ES-I3 (cell line): ENCODE data around the gene ABHD16B.
"Not testable (repeated sequence)": the region's sequence is repeated elsewhere in the genome, so short reads cannot be mapped to it uniquely, and the experiment has no call there.

Experiments
- H3K36me3 ChIP-seq: 2 replicates; pipeline ENCODE4 v1.6.1; 2013; ENCODE audit warnings: mild to moderate bottlenecking, low read length, control low read depth, moderate library complexity; ENCODE audit not compliant: insufficient read depth
- H3K4me1 ChIP-seq: 2 replicates; pipeline ENCODE4 v1.6.1; 2013; ENCODE audit warnings: mild to moderate bottlenecking, control low read depth, low read length; ENCODE audit not compliant: insufficient read depth
- H3K9ac ChIP-seq: 2 replicates; pipeline ENCODE4 v1.6.1; 2013; ENCODE audit warnings: low read depth, mild to moderate bottlenecking, low read length, moderate library complexity
- H3K9me3 ChIP-seq: 2 replicates; pipeline ENCODE4 v1.6.1; 2013; ENCODE audit warnings: mild to moderate bottlenecking, low read length, moderate library complexity; ENCODE audit not compliant: control insufficient read depth, insufficient read depth

ABHD16B gene

DNA sequence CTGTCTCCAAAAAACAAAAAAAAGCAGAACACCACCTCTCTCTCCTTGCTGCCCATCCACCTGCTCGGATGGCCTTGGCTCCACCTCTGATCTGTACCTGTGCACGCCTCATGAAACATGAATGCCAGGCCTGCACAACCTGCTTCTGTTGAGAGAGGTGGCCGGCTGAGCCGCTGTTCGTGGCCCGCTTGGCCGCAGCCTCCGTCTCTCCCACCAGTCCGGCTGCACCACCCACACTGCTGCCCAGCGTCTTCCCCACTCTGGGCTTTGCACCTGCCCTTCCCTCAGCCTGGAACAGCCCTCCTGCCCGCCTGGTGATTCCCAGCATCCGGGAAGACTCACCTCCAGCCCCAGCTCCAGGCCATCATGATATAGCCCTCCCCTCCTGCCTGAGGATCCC is 18.1 kb upstream of the ABHD16B start:
- H3K36me3 ChIP-seq = no peaks in the 10 kb centered on the region
- peaks cover 14% of the 10 kb centered on the region for H3K4me1 ChIP-seq
- H3K9me3 ChIP-seq = no peaks in the 10 kb centered on the region
- no peak overlapping the region for H3K9ac ChIP-seq

DNA sequence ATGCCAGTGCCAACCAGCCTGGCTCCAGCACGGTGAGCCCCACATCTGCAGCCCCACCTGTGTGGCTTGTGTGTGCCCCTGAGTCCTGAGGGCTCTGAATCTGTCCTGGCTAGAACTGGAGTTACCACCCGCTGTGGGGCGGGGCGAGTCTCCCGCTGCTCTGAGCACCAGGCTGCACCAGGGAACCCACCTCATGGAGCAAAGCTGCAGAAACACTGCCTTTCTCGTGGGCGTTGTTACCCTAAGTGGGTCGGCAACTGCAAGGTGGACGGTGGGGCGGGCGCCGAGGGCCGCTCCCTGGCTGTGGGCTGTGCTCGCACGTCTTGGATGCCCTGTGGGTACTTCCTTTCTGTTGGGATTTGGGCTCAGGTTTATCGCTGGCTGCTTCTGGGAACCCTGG is 17.5 kb upstream of the ABHD16B start:
- no peak overlapping the region for H3K9ac ChIP-seq
- H3K9me3 ChIP-seq = no peaks in the 10 kb centered on the region
- peaks cover 18% of the 10 kb centered on the region for H3K4me1 ChIP-seq
- H3K36me3 ChIP-seq = no peaks in the 10 kb centered on the region

DNA sequence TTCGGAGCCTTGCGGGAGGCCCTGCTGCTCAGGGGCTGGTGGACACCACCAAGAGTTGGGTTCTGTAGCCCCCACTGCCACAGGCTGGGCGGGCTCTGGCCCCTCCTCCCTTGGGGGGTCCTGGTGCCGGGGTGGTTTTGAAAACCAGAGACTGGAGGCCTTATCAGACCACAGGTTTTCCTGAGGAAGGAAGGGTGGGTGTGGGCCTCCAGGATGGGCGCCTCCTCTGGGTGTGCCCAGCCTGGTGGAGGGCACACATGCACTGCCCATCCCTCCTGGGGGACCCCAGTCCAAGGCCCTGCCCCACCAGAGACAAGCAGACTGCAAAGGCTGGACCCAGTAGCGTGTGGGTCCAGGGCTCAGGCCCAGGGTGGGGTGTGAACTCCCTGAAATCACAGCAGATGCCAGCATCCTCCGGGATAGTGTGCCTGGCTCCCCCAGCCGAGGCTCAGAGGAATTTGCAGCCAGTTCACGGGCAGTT is 16.7 kb upstream of the ABHD16B start:
- no peaks in the 10 kb centered on the region for H3K36me3 ChIP-seq
- H3K9me3 ChIP-seq = no peaks in the 10 kb centered on the region
- no peak overlapping the region for H3K9ac ChIP-seq
- H3K4me1 ChIP-seq = peaks cover 18% of the 10 kb centered on the region

DNA sequence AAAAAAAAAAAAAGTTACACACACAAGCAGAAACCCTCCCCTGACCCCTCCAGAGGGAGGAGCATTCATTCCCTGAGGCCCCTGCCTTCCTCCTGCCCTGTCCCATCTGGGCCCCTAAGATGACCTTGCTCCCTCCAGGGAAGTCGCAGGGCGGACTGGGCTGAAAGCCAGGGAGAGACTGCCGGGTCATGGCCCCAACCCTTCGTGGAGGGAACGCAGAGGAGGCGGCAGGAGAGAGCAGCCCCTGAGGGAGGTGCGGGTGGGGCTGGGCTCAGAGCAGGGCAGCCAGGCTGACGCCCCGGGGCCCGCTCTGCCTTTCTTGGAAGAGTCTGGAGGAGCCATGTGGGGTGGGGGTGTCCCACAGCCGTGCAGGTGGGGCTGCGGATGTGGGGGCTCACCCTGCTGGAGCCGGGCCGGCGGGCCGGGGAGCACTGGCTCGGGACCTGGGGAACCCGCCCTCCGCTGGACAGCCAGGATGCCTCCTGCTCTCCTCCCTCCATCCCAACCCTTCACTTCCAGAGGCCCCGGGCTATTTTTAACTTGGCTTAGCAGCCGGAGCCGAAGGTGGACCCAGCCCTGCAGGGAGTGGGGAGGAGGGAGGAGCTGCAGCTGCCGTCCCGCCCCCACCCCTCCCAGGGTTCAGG is 15.0 kb upstream of the ABHD16B start:
- Histone ChIP-seq H3K36me3 (no peaks in the 10 kb centered on the region), H3K9ac (peak overlapping the region; percentile 67), H3K9me3 (no peaks in the 10 kb centered on the region), H3K4me1 (peaks cover 18% of the 10 kb centered on the region)

DNA sequence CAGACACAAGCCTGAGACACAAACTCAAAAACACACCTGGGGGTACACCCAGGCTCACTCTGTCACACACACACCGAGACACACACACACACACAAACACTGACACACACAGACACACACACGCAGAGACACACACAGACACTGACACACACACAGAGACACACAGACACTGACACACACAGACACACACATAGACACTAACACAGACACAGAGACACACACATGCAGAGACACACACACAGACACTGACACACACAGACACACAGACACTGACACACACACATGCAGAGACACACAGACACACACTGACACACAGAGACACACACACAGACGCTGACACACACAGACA is 14.4 kb upstream of the ABHD16B start:
- H3K4me1 ChIP-seq = peaks cover 18% of the 10 kb centered on the region
- H3K9ac ChIP-seq = peak overlapping the region; percentile 67
- no peaks in the 10 kb centered on the region for H3K9me3 ChIP-seq

DNA sequence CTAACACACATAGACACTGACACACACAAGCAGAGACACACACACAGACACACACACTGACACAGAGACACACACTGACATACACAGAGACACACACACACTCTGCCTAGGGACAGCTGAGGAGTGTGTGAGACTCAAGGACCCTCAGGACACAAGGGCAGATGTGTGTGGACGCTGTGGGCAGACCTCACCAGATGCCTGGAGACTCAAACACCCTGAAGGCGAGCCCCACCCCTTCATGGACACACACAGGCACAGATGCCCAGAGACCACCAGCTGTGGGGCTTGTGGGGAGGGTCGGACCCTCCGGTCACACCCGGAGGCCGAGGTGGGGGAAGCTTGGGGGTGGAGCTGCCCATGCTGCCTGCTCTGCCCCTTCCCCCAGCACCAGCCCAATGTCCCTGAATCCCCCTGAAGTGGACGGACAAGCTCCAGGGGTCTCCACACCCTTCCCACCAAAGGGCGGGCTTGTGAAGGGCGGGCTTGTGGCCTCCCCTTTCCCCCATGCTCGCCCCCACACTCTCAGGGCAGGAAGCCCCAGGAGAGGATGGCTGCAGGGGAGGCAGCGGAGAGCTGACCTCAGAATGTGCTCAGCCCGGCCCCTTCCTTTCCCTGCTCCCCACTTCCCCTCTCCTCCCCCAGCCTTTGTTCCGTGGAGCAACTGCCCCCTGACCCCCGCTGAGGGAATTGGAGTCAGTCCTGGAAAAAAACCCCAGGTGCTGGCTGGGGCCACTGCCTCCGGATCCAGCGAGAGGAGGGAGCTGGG is 13.9 kb upstream of the ABHD16B start:
- peak overlapping the region; percentile 28 for H3K9ac ChIP-seq
- peaks cover 18% of the 10 kb centered on the region for H3K4me1 ChIP-seq
- no peaks in the 10 kb centered on the region for H3K9me3 ChIP-seq
- no peaks in the 10 kb centered on the region for H3K36me3 ChIP-seq

More for the DNA sequence above, 14.4 kb upstream of the ABHD16B start:
- H3K36me3 ChIP-seq = no peaks in the 10 kb centered on the region

DNA sequence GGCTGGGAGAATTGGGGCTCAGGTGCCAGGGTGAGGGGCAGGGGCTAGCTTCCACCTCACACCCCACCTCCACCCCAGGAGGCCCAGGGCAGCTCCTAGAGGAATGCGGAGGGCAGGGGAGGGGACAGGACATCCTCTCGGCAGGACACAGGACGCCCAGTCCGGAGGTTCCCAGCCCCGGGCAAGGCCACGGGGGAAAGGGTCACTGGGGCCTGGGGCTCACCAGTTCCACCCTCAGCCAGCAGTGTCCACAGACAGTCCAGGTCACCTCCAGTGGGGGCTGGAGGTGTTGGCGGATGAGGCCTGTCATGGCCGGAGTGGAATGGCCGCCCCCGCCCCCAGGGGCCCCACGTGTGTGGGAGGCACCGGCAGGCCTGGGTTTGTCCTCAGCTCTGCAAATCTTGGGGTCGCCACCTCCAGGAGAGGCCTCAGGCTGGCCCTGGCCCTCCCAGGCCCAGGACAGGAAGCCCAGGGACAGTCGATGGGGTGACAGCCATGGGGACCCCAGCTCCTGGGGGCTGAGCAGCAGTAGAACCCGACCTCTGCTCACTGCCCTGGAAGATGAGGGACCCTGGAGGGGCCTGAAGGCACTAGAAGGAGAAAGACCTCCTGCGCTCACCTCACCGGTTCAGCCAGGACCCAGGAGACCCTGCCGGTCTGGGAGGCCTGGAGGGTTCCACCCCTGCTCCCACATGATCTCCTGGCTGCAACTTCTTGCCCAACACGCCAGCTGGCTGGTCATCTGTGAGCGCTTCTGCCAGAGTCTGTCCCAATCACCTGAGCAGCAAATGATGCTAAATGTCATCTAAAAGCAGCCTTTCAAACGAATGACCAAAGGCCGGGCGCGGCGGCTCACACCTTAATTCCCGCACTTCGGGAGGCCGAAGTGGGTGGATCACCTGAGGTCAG is 13.0 kb upstream of the ABHD16B start:
- H3K4me1 ChIP-seq = peaks cover 18% of the 10 kb centered on the region
- peak overlapping the region; percentile 28 for H3K9ac ChIP-seq
- H3K9me3 ChIP-seq = no peaks in the 10 kb centered on the region
- H3K36me3 ChIP-seq = no peaks in the 10 kb centered on the region

DNA sequence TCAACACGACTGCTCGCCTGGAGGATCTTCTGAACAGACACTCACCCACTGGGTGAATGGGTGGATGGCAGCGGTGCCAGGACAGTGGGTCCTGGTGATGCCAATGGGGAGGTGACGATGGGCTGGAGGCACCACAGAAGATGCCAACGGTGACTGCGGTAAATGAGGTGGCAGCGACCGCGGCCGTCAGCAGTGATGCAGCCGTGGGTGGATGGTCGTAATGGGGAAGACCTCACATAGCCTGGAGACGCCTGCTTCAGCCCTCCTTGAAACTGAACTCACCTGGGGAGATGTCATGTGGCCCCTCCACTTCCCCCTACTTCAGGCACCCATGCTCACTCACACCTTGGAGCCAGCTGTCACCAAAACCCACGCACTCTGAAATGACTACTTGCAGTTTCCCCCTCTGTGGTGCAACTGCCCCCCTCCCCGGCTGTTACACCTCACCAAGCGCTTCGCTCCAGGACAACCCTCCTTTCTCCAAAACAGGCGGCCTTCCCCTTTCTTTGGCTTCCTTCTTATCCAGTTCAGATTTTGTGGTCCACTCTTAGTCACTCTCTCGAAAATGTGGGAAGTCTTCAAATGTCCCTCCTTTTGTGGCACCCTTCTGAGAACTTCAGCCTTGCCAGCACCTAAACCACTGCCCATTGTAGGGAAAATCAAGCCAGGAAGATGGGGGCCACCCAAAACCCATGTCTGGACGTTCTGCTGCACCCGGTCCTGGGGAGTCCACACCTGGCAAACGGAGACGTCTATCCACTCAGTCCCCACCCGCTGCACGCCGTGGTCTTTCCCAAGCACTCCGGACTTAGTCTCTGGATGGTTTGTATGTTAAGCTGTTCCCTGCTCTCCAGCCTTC is 10.4 kb upstream of the ABHD16B start:
- Histone ChIP-seq H3K9me3 (no peaks in the 10 kb centered on the region), H3K9ac (no peak overlapping the region), H3K36me3 (no peaks in the 10 kb centered on the region), H3K4me1 (peaks cover 30% of the 10 kb centered on the region)

DNA sequence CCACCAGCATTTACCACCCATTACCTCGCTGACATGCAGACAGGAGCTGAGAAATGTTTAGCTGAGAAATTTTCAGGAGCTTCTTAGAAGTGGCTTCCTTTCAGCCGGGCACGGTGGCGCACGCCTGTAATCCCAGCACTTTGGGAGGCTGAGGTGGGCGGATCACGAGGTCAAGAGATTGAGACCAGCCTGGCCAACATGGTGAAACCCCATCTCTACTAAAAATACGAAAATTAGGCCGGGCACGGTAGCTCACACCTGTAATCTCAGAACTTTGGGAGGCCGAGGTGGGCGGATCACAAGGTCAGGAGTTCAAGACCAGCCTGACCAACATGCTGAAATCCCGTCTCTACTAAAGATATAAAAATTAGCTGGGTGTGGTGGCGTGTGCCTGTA is 9.8 kb upstream of the ABHD16B start:
- H3K36me3 ChIP-seq, H3K9me3 ChIP-seq, H3K9ac ChIP-seq: not testable (repeated sequence)
- H3K4me1 ChIP-seq = peaks cover 30% of the 10 kb centered on the region

DNA sequence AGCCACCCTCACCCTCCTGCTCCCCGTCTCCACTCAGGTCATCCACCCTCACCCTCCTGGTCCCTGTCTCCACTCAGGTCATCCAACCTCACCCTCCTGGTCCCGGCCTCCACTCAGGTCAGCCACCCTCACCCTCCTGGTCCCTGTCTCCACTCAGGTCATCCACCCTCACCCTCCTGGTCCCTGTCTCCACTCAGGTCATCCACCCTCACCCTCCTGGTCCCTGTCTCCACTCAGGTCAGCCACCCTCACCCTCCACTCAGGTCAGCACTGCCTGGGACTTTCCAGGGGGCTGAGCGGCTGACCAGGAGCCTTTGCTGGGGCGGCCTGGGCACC is 7.6 kb upstream of the ABHD16B start:
- peaks cover 16% of the 10 kb centered on the region; the same call in 1 of the 2 replicates for H3K4me1 ChIP-seq
- H3K9me3 ChIP-seq, H3K36me3 ChIP-seq, H3K9ac ChIP-seq: not testable (repeated sequence)

DNA sequence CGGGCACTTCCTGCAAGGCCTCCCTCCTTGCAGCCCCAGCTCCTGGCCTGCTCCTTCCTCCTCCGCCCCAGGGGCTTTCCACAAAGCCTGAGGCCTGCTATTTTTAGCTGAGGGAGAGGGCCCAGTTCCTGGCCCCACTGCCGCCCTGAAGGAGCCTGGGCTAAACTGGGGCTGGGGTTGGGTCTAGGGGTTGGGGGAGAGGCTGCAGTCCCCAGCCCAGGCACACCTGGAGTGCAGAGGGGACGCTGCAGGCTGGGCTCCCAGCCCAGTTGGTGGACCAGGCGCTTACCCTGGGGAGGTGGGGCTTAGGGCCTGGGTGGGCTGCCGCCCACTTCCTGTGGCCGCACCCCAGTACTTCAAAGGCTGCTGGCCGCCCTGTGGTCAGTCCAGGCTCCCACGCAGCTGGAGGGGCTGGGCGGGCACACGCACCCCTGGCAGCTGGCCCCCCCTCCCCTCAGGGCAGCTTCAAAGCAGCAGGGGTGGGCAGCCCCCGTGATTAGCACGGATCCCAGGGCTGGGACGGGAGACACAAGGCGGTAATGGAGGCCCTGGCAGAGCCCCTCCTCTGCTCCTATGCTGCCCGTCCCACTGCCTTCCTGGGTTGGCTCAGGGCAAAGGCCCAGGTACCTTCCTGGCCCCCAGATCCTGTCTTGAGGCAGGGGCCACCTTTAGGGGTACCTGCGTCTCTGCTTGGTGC is 7.1 kb upstream of the ABHD16B start:
- Histone ChIP-seq H3K36me3 (no peaks in the 10 kb centered on the region), H3K4me1 (peaks cover 20% of the 10 kb centered on the region; the same call in 1 of the 2 replicates), H3K9me3 (no peaks in the 10 kb centered on the region), H3K9ac (peak overlapping the region; percentile 47)

DNA sequence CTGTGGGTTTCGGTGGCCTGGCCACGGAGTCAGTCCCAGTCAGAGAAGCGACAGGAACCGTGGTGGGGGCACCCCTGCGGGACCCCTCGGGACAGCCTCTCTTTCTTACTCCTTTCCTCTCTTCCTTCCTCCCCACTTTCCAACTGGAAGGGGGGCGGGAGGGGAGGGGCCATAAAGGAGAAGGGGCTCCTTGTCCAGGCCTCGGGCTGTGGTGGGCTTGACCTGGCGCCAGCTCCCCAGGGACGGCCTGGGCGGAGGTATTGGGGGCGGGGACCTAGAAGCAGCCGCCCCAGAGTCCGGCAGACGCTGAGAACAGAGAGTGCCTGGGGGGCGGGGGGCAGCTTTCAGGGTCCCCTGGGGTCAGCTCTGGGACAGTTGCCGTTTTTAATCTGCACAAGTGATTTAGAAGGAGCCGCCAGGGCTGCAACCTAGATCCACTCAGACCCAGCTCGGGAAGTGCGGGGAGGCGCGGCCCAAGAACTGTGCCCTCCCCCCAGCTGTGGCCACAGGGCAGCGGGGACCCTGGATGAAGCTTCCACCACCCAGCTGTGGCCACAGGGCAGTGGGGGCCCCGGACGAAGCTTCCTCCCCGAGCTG is 6.4 kb upstream of the ABHD16B start:
- Histone ChIP-seq H3K4me1 (peaks cover 26% of the 10 kb centered on the region; the same call in 1 of the 2 replicates), H3K9ac (peak overlapping the region; percentile 47), H3K36me3 (no peaks in the 10 kb centered on the region), H3K9me3 (no peaks in the 10 kb centered on the region)
